Astrocyte (in vitro differentiated cells and primary cell): ENCODE results near the gene PLPP4.

Experiments used
- CTCF ChIP-seq: IDR thresholded peaks from 2 replicates; pipeline ENCODE4 v1.5.1; 2011; ENCODE audit warnings: low read depth, mild to moderate bottlenecking, inconsistent platforms, low read length, moderate library complexity; ENCODE audit not compliant: insufficient read depth
- EZH2 ChIP-seq: IDR thresholded peaks from 2 replicates; pipeline ENCODE4 v1.6.1; 2012; ENCODE audit warnings: mild to moderate bottlenecking, low read length, inconsistent platforms; ENCODE audit not compliant: insufficient read depth

DNA sequence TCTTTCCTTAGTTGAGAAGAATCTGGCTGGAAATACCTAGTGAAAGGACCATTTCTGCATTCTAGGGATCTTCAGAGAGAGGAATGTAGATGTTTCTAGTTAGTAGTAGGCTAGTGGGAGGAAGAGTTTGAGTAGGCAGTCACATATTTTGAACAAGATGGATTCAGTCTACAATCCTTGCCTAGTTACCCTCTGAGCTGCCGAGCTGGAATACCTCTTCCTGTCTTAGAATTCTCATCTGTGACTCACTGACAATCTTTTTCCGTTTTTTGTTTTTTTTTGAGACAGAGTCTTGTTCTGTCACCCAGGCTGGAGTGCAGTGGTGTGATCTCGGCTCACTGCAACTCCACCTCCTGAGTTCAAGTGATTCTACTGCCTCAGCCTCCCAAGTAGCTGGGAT is 30.7 kb upstream of the PLPP4 start:
- TF ChIP-seq EZH2, result no peak
- TF ChIP-seq CTCF, result no peak
